MM.1S (cell line): ENCODE results near the gene MYRFL.
"Not testable (repeated sequence)": the region's sequence is repeated elsewhere in the genome, so short reads cannot be mapped to it uniquely, and the experiment has no call there.

ENCODE experiments used
- DNase-seq: peaks from one replicate; pipeline ENCODE4 v3.0.0-alpha.2; 2015
- H2AFZ ChIP-seq: fragments of 300-600 bp; sonication (generic); 2 replicates; pipeline ENCODE4 v1.6.0; 2016; ENCODE audit warnings: antibody characterized with exemption, low read length
- H3F3A ChIP-seq: fragments of 300-600 bp; sonication (generic); 2 replicates; pipeline ENCODE4 v1.6.1; 2016; ENCODE audit warnings: mild to moderate bottlenecking, antibody characterized with exemption, low read length, moderate library complexity, mixed read lengths; ENCODE audit not compliant: insufficient read depth
- H3K27ac ChIP-seq: fragments of 300-600 bp; sonication (generic); 2 replicates; pipeline ENCODE4 v1.5.1; 2016; ENCODE audit warnings: mild to moderate bottlenecking, low read length
- H3K27me3 ChIP-seq: fragments of 300-600 bp; sonication (generic); replicated peaks from 2 replicates; pipeline ENCODE4 v1.6.0; 2016; ENCODE audit warnings: low read length; ENCODE audit not compliant: insufficient read depth
- H3K36me3 ChIP-seq: fragments of 300-600 bp; sonication (generic); replicated peaks from 2 replicates; pipeline ENCODE4 v1.6.1; 2016; ENCODE audit warnings: mild to moderate bottlenecking, low read length, mixed read lengths; ENCODE audit not compliant: insufficient read depth
- H3K4me1 ChIP-seq: fragments of 300-600 bp; sonication (generic); 2 replicates; pipeline ENCODE4 v1.6.1; 2016; ENCODE audit warnings: low read length, mixed read lengths
- H3K4me2 ChIP-seq: fragments of 300-600 bp; sonication (generic); 2 replicates; pipeline ENCODE4 v1.6.0; 2016; ENCODE audit warnings: low read depth, low read length
- H3K4me3 ChIP-seq: fragments of 300-600 bp; sonication (generic); 2 replicates; pipeline ENCODE4 v1.5.1; 2016; ENCODE audit warnings: low read length, mixed read lengths
- H3K79me2 ChIP-seq: fragments of 300-600 bp; sonication (generic); 2 replicates; pipeline ENCODE4 v1.6.1; 2016; ENCODE audit warnings: mixed run types, low read length, mixed read lengths
- H3K9ac ChIP-seq: fragments of 300-600 bp; sonication (generic); 2 replicates; pipeline ENCODE4 v1.6.1; 2016; ENCODE audit warnings: low read length, mixed read lengths
- H3K9me2 ChIP-seq: fragments of 300-600 bp; sonication (generic); replicated peaks from 2 replicates; pipeline ENCODE4 v1.6.1; 2016; ENCODE audit warnings: mild to moderate bottlenecking, low read length, mixed read lengths; ENCODE audit not compliant: insufficient read depth
- H3K9me3 ChIP-seq: fragments of 300-600 bp; sonication (generic); replicated peaks from 2 replicates; pipeline ENCODE4 v1.6.1; 2016; ENCODE audit warnings: mild to moderate bottlenecking, low read length, mixed read lengths; ENCODE audit not compliant: insufficient read depth
- H4K20me1 ChIP-seq: fragments of 300-600 bp; sonication (generic); 2 replicates; pipeline ENCODE4 v1.6.1; 2016; ENCODE audit warnings: mild to moderate bottlenecking, low read length, moderate library complexity, mixed read lengths; ENCODE audit not compliant: insufficient read depth
- EZH2 ChIP-seq: fragments of 300-600 bp; sonication (generic); optimal IDR thresholded peaks from 2 replicates; pipeline ENCODE3; 2017; ENCODE audit warnings: low read depth, mild to moderate bottlenecking, antibody characterized with exemption, low read length, mixed read lengths
- EZH2phosphoT487 ChIP-seq: fragments of 300-600 bp; sonication (generic); IDR thresholded peaks from 2 replicates; pipeline ENCODE4 v1.6.1; 2018; ENCODE audit warnings: antibody characterized with exemption, low read length
- TF ChIP-seq, protein P1 (sequence below): fragments of 300-600 bp; sonication (generic); IDR thresholded peaks from 2 replicates; pipeline ENCODE4 v1.5.1; 2016; ENCODE audit warnings: antibody characterized with exemption, low read length, mixed read lengths

MYRFL gene

DNA sequence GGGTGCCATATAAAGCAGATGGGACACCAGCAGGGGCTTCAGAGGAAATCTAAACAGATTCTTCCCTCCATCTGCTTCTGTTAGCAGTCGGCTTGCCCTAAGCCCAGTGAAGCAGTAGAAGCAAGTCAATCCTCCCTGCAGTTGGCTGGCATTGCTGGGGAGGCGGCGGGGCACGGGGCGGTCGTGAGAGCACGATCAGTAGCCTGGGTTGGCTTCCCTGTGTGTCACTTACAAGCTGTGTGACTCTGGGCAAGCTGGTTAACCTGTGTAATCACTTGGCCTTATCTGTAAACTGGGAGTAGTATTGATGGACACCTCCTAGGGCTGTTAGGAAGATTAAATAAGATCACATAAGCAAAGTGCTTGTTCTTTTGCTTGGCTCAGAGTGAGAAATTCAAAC lies 19.4 kb downstream of the MYRFL start:
- Histone ChIP-seq H3K27ac (no peak overlapping the region), H3F3A (no peaks in the 10 kb centered on the region), H3K9me3 (no peaks in the 10 kb centered on the region), H2AFZ (no peak overlapping the region), H3K4me3 (no peak overlapping the region), H4K20me1 (no peaks in the 10 kb centered on the region), H3K36me3 (no peaks in the 10 kb centered on the region), H3K9ac (no peak overlapping the region), H3K9me2 (no peaks in the 10 kb centered on the region), H3K4me1 (no peaks in the 10 kb centered on the region), H3K4me2 (no peak overlapping the region), H3K27me3 (no peaks in the 10 kb centered on the region), H3K79me2 (no peaks in the 10 kb centered on the region)
- DNase-seq: no peak
- TF ChIP-seq EZH2 (no peak), EZH2phosphoT487 (no peak)
- TF ChIP-seq, protein P1, sequence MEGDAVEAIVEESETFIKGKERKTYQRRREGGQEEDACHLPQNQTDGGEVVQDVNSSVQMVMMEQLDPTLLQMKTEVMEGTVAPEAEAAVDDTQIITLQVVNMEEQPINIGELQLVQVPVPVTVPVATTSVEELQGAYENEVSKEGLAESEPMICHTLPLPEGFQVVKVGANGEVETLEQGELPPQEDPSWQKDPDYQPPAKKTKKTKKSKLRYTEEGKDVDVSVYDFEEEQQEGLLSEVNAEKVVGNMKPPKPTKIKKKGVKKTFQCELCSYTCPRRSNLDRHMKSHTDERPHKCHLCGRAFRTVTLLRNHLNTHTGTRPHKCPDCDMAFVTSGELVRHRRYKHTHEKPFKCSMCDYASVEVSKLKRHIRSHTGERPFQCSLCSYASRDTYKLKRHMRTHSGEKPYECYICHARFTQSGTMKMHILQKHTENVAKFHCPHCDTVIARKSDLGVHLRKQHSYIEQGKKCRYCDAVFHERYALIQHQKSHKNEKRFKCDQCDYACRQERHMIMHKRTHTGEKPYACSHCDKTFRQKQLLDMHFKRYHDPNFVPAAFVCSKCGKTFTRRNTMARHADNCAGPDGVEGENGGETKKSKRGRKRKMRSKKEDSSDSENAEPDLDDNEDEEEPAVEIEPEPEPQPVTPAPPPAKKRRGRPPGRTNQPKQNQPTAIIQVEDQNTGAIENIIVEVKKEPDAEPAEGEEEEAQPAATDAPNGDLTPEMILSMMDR: no peak

DNA sequence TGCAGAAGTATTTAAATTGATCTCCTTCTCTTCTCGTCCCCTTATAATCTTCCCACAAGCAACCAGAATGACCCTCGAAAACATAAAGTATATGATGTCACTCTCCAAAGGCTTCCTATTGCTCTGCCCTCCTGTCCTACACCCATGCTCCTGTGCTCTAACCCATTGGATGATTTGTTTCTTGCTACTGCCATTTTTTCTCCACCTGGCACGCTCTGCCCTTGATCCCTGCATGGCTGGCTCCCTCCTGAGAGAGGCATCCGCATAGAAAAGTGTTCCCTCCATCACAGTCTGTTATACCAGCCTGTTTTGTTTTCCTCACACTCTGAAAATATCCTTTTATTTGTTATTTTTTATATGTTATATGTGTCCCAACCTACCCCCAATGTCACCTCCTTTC lies 19.8 kb downstream of the MYRFL start:
- H3F3A ChIP-seq: no peaks in the 10 kb centered on the region
- H3K36me3 ChIP-seq: no peaks in the 10 kb centered on the region
- H3K27ac ChIP-seq: no peak overlapping the region
- no peaks in the 10 kb centered on the region for H3K79me2 ChIP-seq
- no peak overlapping the region for H3K4me3 ChIP-seq
- no peak for DNase-seq
- TF ChIP-seq, protein P1: no peak
- no peak for TF ChIP-seq EZH2
- no peak for TF ChIP-seq EZH2phosphoT487
- H2AFZ ChIP-seq: no peak overlapping the region
- H3K9me3 ChIP-seq: no peaks in the 10 kb centered on the region
- H3K9me2 ChIP-seq: no peaks in the 10 kb centered on the region
- H3K4me1 ChIP-seq: no peaks in the 10 kb centered on the region
- no peak overlapping the region for H3K4me2 ChIP-seq
- no peaks in the 10 kb centered on the region for H3K27me3 ChIP-seq
- no peaks in the 10 kb centered on the region for H4K20me1 ChIP-seq
- no peak overlapping the region for H3K9ac ChIP-seq

DNA sequence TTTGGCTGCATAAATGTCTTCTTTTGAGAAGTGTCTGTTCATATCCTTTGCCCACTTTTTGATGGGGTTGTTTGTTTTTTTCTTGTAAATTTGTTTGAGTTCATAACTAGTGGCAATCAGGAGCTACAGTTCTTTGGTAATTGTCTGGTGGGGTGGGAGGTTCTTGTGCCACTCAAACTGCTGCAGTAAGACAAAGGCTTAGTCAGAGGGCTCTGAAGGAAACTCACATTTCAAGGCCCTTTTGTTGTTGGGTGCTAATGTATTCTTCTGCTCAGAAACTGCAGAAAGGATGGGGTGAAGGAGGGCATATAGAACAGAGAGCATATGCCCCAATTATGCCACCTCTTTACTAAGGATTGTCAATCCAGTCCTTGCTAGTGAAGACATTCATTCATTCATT lies 21.9 kb downstream of the MYRFL start:
- no peaks in the 10 kb centered on the region for H3K27me3 ChIP-seq
- no peaks in the 10 kb centered on the region for H4K20me1 ChIP-seq
- DNase-seq: no peak
- H3K27ac ChIP-seq: no peak overlapping the region
- no peaks in the 10 kb centered on the region for H3K9me3 ChIP-seq
- no peak overlapping the region for H3K4me3 ChIP-seq
- no peak overlapping the region for H3K4me2 ChIP-seq
- H3K36me3 ChIP-seq: no peaks in the 10 kb centered on the region
- no peak overlapping the region for H2AFZ ChIP-seq
- H3K4me1 ChIP-seq: no peaks in the 10 kb centered on the region
- no peak for TF ChIP-seq EZH2
- no peaks in the 10 kb centered on the region for H3K79me2 ChIP-seq
- no peaks in the 10 kb centered on the region for H3K9me2 ChIP-seq
- H3K9ac ChIP-seq: no peak overlapping the region
- no peaks in the 10 kb centered on the region for H3F3A ChIP-seq

DNA sequence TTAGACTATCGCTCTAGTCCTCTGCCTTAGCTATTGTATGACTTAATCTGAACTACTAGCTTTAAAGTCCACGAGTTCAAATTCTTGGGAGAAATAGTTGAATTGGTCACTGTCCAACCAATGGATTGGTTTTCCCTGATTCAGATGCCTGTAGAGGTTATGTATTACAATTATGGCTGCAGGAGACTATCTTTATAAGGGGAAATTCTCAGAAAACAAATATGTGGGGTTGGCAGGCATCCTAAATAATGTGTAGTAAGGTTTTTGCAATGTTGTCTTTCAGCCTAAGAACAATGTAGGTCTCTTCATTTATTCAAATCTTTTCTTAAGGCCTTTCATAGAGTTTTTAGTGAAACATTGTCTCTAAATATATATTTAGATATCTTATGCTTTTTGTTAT lies 26.9 kb downstream of the MYRFL start:
- H3K27me3 ChIP-seq: no peaks in the 10 kb centered on the region
- TF ChIP-seq, protein P1: no peak
- no peak for TF ChIP-seq EZH2
- no peak for TF ChIP-seq EZH2phosphoT487
- no peaks in the 10 kb centered on the region for H3K9me3 ChIP-seq
- no peak for DNase-seq
- H3K79me2 ChIP-seq: no peaks in the 10 kb centered on the region
- H3F3A ChIP-seq: no peaks in the 10 kb centered on the region
- no peaks in the 10 kb centered on the region for H3K36me3 ChIP-seq
- H3K27ac ChIP-seq: no peak overlapping the region
- H3K9me2 ChIP-seq: no peaks in the 10 kb centered on the region
- no peak overlapping the region for H3K4me2 ChIP-seq
- H4K20me1 ChIP-seq: no peaks in the 10 kb centered on the region
- no peak overlapping the region for H3K4me3 ChIP-seq
- H2AFZ ChIP-seq: no peak overlapping the region
- H3K9ac ChIP-seq: no peak overlapping the region
- no peaks in the 10 kb centered on the region for H3K4me1 ChIP-seq

DNA sequence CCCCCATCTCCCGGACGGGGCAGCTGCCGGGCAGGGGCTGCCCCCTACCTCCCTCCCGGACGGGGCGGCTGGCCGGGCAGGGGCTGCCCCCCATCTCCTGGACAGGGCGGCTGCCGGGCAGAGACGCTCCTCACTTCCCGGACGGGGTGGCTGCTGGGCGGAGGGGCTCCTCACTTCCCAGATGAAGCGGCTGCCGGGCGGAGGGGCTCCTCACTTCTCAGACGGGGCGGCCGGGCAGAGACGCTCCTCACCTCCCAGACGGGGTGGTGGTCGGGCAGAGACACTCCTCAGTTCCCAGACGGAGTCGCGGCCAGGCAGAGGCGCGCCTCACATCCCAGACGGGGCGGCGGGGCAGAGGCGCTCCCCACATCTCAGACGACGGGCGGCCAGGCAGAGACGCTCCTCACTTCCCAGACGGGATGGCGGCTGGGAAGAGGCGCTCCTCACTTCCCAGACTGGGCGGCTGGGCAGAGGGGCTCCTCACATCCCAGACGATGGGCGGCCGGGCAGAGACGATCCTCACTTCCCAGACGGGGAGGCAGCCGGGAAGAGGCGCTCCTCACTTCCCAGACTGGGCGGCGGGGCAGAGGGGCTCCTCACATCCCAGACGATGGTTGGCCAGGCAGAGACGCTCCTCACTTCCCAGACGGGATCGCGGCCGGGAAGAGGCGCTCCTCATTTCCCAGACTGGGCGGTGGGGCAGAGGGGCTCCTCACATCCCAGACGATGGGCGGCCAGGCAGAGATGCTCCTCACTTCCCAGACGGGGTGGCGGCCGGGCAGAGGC lies 28.3 kb downstream of the MYRFL start:
- not testable (repeated sequence) for H3K9me3 ChIP-seq, H3K27ac ChIP-seq, H3F3A ChIP-seq, H3K9ac ChIP-seq, H4K20me1 ChIP-seq, DNase-seq, H3K9me2 ChIP-seq, H3K27me3 ChIP-seq, H3K36me3 ChIP-seq, H2AFZ ChIP-seq, H3K4me3 ChIP-seq, H3K79me2 ChIP-seq, H3K4me2 ChIP-seq, H3K4me1 ChIP-seq
